ENCODE data around the gene ADARB1.
A peak's percentile ranks its signal among the peaks of the same experiment; 100 is the strongest.

ADARB1 gene

GRCh38 chr21:45192332-45192731, 118.0 kb downstream of the ADARB1 start (continued):
- TF ChIP-seq ZNF645 (tag by site-specific recombination; IDR thresholded peaks at IDR 0.05), result no peak

- H3K27ac ChIP-seq (ENCODE audit: extremely low read depth, low read depth, low read length), result no peak overlapping the region
- H3K4me3 ChIP-seq (ENCODE audit: low read depth, low read length), result no peak overlapping the region
- no peaks in the 10 kb centered on the region for H3K4me1 ChIP-seq (ENCODE audit: control insufficient read depth, insufficient read depth, low read length)
- ChIA-PET CTCF (interaction anchor here (1.0 kb wide), 1 partner anchor 56 kb away, joined by 3 read pairs; no protein-coding TSS in a partner anchor), POLR2A (no interaction called here)
- TF ChIP-seq ZNF571 (tag by site-specific recombination; IDR thresholded peaks at IDR 0.05) (no peak), ZNF629 (tag by site-specific recombination; IDR thresholded peaks at IDR 0.05) (no peak), ZNF280C (tag by site-specific recombination; IDR thresholded peaks at IDR 0.05) (no peak), ZNF664 (tag by site-specific recombination; IDR thresholded peaks at IDR 0.05) (no peak), ZBTB8A (tag by site-specific recombination; IDR thresholded peaks at IDR 0.05) (no peak), PRDM6 (tag by site-specific recombination; IDR thresholded peaks at IDR 0.05) (no peak), ZIC2 (tag by site-specific recombination; IDR thresholded peaks at IDR 0.05) (no peak), MEIS1 (CRISPR knock-in tag; IDR thresholded peaks at IDR 0.05; ENCODE audit: borderline replicate concordance) (no peak), ZNF132 (tag by site-specific recombination; IDR thresholded peaks at IDR 0.05; ENCODE audit: borderline replicate concordance) (no peak), MYNN (tag by site-specific recombination; IDR thresholded peaks at IDR 0.05; ENCODE audit: borderline replicate concordance) (no peak)
- TF ChIP-seq, protein P1, sequence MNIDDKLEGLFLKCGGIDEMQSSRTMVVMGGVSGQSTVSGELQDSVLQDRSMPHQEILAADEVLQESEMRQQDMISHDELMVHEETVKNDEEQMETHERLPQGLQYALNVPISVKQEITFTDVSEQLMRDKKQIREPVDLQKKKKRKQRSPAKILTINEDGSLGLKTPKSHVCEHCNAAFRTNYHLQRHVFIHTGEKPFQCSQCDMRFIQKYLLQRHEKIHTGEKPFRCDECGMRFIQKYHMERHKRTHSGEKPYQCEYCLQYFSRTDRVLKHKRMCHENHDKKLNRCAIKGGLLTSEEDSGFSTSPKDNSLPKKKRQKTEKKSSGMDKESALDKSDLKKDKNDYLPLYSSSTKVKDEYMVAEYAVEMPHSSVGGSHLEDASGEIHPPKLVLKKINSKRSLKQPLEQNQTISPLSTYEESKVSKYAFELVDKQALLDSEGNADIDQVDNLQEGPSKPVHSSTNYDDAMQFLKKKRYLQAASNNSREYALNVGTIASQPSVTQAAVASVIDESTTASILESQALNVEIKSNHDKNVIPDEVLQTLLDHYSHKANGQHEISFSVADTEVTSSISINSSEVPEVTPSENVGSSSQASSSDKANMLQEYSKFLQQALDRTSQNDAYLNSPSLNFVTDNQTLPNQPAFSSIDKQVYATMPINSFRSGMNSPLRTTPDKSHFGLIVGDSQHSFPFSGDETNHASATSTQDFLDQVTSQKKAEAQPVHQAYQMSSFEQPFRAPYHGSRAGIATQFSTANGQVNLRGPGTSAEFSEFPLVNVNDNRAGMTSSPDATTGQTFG (tag by site-specific recombination; IDR thresholded peaks at IDR 0.05; ENCODE audit: borderline replicate concordance), result no peak
- TF ChIP-seq, protein P2, sequence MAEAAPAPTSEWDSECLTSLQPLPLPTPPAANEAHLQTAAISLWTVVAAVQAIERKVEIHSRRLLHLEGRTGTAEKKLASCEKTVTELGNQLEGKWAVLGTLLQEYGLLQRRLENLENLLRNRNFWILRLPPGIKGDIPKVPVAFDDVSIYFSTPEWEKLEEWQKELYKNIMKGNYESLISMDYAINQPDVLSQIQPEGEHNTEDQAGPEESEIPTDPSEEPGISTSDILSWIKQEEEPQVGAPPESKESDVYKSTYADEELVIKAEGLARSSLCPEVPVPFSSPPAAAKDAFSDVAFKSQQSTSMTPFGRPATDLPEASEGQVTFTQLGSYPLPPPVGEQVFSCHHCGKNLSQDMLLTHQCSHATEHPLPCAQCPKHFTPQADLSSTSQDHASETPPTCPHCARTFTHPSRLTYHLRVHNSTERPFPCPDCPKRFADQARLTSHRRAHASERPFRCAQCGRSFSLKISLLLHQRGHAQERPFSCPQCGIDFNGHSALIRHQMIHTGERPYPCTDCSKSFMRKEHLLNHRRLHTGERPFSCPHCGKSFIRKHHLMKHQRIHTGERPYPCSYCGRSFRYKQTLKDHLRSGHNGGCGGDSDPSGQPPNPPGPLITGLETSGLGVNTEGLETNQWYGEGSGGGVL (tag by site-specific recombination; IDR thresholded peaks at IDR 0.05), result no peak
- no peaks in the 10 kb centered on the region for H3K9me3 ChIP-seq (ENCODE audit: control insufficient read depth, insufficient read depth, low read depth, low read length)
- H3K36me3 ChIP-seq (ENCODE audit: control insufficient read depth in 2 of 2, insufficient read depth in 1 of 2, low read length in 2 of 2), result peaks cover 0 to 4% of the 10 kb centered on the region in 2 experiments; a peak in 1 of 3 replicates
These were observed 122.2 kb downstream of the ADARB1 start for GRCh38 chr21:45196620-45197019.

DNA sequence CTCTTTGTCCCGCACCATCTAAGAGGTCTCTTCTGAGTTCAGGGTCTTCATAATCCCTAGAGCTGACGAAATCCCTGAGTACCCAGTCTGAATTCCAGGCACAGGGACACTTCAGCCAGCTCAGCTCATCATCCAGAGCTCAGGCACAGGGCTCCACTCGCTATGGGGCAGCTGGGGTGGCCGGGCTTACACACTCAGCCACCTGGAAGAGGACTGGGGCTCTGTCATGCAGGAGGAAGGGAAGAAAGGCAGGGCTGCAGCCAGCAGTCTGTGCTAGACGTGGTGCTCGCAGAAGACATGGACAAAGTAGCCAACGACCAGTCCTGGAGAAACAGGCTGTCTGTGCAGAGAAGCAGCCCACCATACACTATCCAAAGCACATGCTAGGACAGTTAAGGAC, 124.8 kb downstream of the ADARB1 start:
- TF ChIP-seq ZNF645 (tag by site-specific recombination; IDR thresholded peaks at IDR 0.05) (no peak), ZNF600 (tag by site-specific recombination; IDR thresholded peaks at IDR 0.05) (0 out of 2 replicates have a peak, but pooled peaks have one; percentile 1), BCL11B (tag by site-specific recombination; IDR thresholded peaks at IDR 0.05; ENCODE audit: low read depth) (no peak)
- Histone ChIP-seq H3K4me1 (ENCODE audit: control insufficient read depth, insufficient read depth, low read length) (no peaks in the 10 kb centered on the region), H3K36me3 (ENCODE audit: control insufficient read depth in 2 of 2, insufficient read depth in 1 of 2, low read length in 2 of 2) (peaks cover 0 to under 1% of the 10 kb centered on the region in 2 experiments; a peak in 1 of 3 replicates), H3K27ac (ENCODE audit: extremely low read depth, low read depth, low read length) (no peak overlapping the region), H3K9me3 (ENCODE audit: control insufficient read depth, insufficient read depth, low read depth, low read length) (no peaks in the 10 kb centered on the region), H3K4me3 (ENCODE audit: low read depth, low read length) (no peak overlapping the region)
- CTCF ChIA-PET, result interaction anchor here (0.7 to 1.1 kb wide), 2 partner anchors 35 to 59 kb away, joined by 3 to 5 read pairs; no protein-coding TSS in a partner anchor
- POLR2A ChIA-PET, result no interaction called here
